Measurements from ENCODE around the gene TRMT13.

TRMT13 gene

DNA sequence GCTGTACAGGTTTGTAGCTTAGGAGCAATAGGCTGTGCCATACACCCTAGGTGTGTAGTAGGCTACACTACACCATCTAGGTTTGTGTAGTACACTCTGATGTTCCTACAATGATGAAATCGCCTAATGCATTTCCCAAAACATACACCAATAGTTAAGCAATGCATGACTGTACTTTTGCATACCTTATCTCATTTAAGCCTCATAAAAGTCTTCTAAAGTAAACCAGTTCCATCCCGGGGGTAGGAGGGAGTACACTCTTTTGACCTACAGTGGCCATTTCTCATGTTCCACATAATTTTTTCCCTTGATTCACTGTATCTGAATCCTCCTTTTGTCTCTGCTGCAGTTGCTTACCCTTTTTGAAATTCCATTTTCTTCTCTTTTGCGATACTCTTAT is 12.2 kb downstream of the TRMT13 start:
- Histone ChIP-seq H3K36me3 (peaks cover 63% of the 10 kb centered on the region), H3K27me3 (ENCODE audit: insufficient read depth, low read depth, severe bottlenecking) (no peaks in the 10 kb centered on the region), H3K4me3 (ENCODE audit: low read depth, low read length) (no peak overlapping the region), H3K9me3 (ENCODE audit: severe bottlenecking) (no peaks in the 10 kb centered on the region), H3K27ac (no peak overlapping the region)
- no peak for DNase-seq
- TF ChIP-seq CTCF (IDR thresholded peaks at IDR 0.05; ENCODE audit: low read depth, low read length) = no peak

DNA sequence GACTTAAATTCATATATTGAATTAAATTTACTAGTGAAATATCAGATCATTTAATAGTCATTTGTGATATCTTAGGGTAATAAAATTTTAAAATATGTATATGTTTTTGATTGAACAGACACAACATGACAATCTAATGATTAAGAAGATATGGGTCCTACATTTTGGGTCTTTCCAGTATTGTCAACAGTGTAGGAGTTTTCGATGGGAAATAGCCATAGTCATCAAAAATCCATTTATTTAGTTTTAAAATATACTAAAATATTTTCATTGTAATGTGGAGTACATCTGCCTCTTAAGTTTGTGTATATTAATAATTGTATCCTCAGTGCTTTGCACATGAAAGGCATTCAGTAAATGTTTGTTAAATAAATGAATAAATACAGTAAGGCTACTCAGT is 14.0 kb downstream of the TRMT13 start:
- DNase-seq = no peak
- Histone ChIP-seq H3K9me3 (ENCODE audit: severe bottlenecking) (no peaks in the 10 kb centered on the region), H3K36me3 (peaks cover 48% of the 10 kb centered on the region), H3K4me3 (ENCODE audit: low read depth, low read length) (no peak overlapping the region), H3K27ac (no peak overlapping the region), H3K27me3 (ENCODE audit: insufficient read depth, low read depth, severe bottlenecking) (no peaks in the 10 kb centered on the region)
- no peak for TF ChIP-seq CTCF (IDR thresholded peaks at IDR 0.05; ENCODE audit: low read depth, low read length)

DNA sequence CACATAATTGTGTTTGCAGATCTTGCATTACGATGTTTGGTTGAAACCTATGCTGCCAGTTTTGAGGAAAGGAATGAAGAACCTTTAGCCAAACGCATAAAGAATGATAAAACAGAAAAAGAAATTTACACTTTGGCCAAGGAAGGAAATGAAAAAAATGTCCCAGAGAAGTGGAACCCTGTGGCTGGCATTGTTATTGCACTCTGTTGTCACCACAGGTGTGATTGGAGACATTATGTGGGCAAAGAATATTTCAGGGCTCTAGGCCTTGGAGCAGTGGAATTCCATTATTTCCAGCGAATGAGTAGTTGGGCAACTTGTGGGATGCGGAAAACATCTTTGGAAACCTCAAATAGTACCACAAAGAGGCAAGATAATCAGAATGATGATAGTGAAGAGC is 14.9 kb downstream of the TRMT13 start:
- no peaks in the 10 kb centered on the region for H3K27me3 ChIP-seq (ENCODE audit: insufficient read depth, low read depth, severe bottlenecking)
- no peak for DNase-seq
- H3K9me3 ChIP-seq (ENCODE audit: severe bottlenecking) = no peaks in the 10 kb centered on the region
- TF ChIP-seq CTCF (IDR thresholded peaks at IDR 0.05; ENCODE audit: low read depth, low read length) = no peak
- peaks cover 47% of the 10 kb centered on the region for H3K36me3 ChIP-seq
- H3K4me3 ChIP-seq (ENCODE audit: low read depth, low read length) = no peak overlapping the region
- H3K27ac ChIP-seq = no peak overlapping the region

GRCh38 chr1:100151679-100152078 is 18.7 kb downstream of the TRMT13 start:
- Histone ChIP-seq H3K9me3 (ENCODE audit: severe bottlenecking) (no peaks in the 10 kb centered on the region), H3K27me3 (ENCODE audit: insufficient read depth, low read depth, severe bottlenecking) (no peaks in the 10 kb centered on the region), H3K36me3 (peaks cover 22% of the 10 kb centered on the region), H3K27ac (no peak overlapping the region), H3K4me3 (ENCODE audit: low read depth, low read length) (no peak overlapping the region)
- no peak for TF ChIP-seq CTCF (IDR thresholded peaks at IDR 0.05; ENCODE audit: low read depth, low read length)
- DNase-seq = no peak

DNA sequence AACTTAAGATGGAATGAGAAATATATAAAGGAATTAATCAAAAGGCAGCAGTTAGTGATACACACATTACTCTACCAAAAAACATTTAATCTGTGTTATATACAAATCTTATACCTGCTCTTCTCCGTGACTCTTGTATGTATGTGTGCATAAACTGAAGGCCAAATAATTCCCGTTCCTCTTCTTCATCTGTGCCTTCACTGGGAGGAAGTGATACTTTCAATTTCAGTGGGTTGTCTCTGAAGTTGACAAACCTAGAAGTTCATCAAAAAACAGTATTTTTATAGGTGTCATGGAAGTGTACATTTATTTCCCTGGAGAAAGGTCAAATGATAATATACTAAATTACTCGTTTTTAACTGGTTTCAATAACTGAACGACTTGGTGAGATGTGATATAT is 19.3 kb downstream of the TRMT13 start:
- no peak overlapping the region for H3K27ac ChIP-seq
- TF ChIP-seq CTCF (IDR thresholded peaks at IDR 0.05; ENCODE audit: low read depth, low read length) = no peak
- H3K4me3 ChIP-seq (ENCODE audit: low read depth, low read length) = no peak overlapping the region
- DNase-seq = no peak
- peaks cover 21% of the 10 kb centered on the region for H3K36me3 ChIP-seq
- no peaks in the 10 kb centered on the region for H3K9me3 ChIP-seq (ENCODE audit: severe bottlenecking)
- no peaks in the 10 kb centered on the region for H3K27me3 ChIP-seq (ENCODE audit: insufficient read depth, low read depth, severe bottlenecking)

- no peaks in the 10 kb centered on the region for H3K36me3 ChIP-seq
- no peak for DNase-seq
- no peak overlapping the region for H3K4me3 ChIP-seq (ENCODE audit: low read depth, low read length)
- no peak overlapping the region for H3K27ac ChIP-seq
- no peaks in the 10 kb centered on the region for H3K9me3 ChIP-seq (ENCODE audit: severe bottlenecking)
- TF ChIP-seq CTCF (IDR thresholded peaks at IDR 0.05; ENCODE audit: low read depth, low read length) = no peak
- H3K27me3 ChIP-seq (ENCODE audit: insufficient read depth, low read depth, severe bottlenecking) = no peaks in the 10 kb centered on the region
These were observed 29.9 kb downstream of the TRMT13 start for GRCh38 chr1:100162881-100163280.
